ENCODE results near the gene CFAP210. TPM values are rescaled to one million over a fixed set of nuclear protein-coding genes. Genes with fewer than 3 reads are reported as not detected.
"Not testable (repeated sequence)": the region's sequence is repeated elsewhere in the genome, so short reads cannot be mapped to it uniquely, and the experiment has no call there.

The CFAP210 gene
- total RNA-seq, 4 donors from 2014 or later = not detected

DNA sequence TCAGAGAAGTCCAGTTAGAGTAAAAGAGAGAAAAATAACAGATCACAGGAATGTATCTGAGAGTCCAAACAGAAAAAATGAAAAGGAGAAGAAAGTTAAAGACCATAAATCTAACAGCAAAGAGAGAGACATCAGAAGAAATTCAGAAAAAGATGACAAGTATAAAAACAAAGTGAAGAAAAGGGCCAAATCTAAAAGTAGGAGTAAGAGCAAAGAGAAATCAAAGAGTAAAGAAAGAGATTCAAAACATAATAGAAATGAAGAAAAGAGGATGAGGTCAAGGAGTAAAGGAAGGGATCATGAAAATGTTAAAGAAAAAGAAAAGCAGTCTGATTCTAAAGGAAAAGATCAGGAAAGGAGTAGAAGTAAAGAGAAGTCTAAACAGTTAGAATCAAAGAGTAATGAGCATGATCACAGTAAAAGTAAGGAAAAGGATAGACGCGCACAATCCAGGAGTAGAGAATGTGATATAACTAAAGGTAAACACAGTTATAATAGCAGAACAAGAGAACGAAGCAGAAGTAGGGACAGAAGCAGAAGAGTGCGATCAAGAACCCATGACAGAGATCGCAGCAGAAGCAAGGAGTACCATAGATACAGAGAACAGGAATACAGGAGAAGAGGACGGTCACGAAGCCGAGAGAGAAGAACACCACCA, 57.6 kb downstream of the CFAP210 start:
- no peaks in the 10 kb centered on the region for H3K27me3 ChIP-seq
- H3K27ac ChIP-seq = no peak overlapping the region
- H3K4me1 ChIP-seq = no peaks in the 10 kb centered on the region
- DNase-seq = no peak
- peaks cover 0 to 72% (median 0%) of the 10 kb centered on the region in 3 donors for H3K36me3 ChIP-seq
- H3K4me3 ChIP-seq = no peak overlapping the region
- TF ChIP-seq, protein P1, sequence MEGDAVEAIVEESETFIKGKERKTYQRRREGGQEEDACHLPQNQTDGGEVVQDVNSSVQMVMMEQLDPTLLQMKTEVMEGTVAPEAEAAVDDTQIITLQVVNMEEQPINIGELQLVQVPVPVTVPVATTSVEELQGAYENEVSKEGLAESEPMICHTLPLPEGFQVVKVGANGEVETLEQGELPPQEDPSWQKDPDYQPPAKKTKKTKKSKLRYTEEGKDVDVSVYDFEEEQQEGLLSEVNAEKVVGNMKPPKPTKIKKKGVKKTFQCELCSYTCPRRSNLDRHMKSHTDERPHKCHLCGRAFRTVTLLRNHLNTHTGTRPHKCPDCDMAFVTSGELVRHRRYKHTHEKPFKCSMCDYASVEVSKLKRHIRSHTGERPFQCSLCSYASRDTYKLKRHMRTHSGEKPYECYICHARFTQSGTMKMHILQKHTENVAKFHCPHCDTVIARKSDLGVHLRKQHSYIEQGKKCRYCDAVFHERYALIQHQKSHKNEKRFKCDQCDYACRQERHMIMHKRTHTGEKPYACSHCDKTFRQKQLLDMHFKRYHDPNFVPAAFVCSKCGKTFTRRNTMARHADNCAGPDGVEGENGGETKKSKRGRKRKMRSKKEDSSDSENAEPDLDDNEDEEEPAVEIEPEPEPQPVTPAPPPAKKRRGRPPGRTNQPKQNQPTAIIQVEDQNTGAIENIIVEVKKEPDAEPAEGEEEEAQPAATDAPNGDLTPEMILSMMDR (IDR thresholded peaks at IDR 0.05) = no peak
- TF ChIP-seq POLR2A (IDR thresholded peaks at IDR 0.05) = no peak
- H3K9me3 ChIP-seq = no peaks in the 10 kb centered on the region

DNA sequence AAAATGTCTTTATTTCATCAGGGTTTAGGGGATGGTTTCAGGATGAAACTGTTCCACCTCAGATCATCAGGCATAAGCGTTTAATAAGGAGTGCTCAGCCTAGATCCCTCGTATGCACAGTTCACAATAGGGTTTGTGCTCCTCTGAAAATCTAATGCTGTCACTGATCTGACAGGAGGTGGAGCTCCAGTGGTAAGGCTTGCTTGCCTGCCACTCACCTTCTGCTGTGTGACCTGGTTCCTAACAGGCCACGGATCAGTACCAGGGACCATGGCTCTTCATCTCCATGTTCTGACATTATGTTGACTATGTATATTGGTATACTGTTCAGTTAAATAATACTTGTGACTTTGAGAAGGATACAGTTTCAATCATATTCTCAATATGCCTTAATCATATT, 68.4 kb downstream of the CFAP210 start:
- Histone ChIP-seq H3K36me3 (peaks cover 0 to 52% (median 3%) of the 10 kb centered on the region in 3 donors), H3K4me3 (no peak overlapping the region), H3K9me3 (no peaks in the 10 kb centered on the region), H3K4me1 (no peaks in the 10 kb centered on the region), H3K27me3 (no peaks in the 10 kb centered on the region), H3K27ac (no peak overlapping the region)
- no peak for TF ChIP-seq POLR2A (IDR thresholded peaks at IDR 0.05)
- TF ChIP-seq, protein P1 (IDR thresholded peaks at IDR 0.05) = no peak
- DNase-seq = no peak

DNA sequence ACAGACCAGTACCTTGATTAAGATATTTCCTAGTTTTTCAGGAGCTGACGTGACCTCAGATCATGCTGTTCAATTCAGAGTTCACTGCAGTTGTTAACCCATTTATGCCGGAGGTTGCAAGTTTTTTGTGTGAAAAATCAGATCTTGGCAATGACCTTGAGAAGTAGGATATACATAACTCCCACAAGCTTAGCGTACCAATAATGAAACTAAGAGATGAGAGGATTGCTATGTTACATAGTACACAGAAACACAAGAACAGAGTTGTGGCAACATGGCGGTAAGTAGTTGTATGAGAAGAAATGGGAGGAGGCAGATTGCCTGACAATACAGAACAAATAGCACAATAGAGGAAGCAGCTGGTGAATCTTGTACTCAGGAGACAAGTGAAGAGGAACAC, 71.0 kb downstream of the CFAP210 start:
- Histone ChIP-seq H3K4me3 (no peak overlapping the region), H3K27ac (no peak overlapping the region), H3K36me3 (peaks cover 0 to 54% (median 3%) of the 10 kb centered on the region in 3 donors), H3K9me3 (no peaks in the 10 kb centered on the region), H3K27me3 (no peaks in the 10 kb centered on the region), H3K4me1 (no peaks in the 10 kb centered on the region)
- DNase-seq = no peak
- TF ChIP-seq, protein P1 (IDR thresholded peaks at IDR 0.05) = no peak
- TF ChIP-seq POLR2A (IDR thresholded peaks at IDR 0.05) = no peak

DNA sequence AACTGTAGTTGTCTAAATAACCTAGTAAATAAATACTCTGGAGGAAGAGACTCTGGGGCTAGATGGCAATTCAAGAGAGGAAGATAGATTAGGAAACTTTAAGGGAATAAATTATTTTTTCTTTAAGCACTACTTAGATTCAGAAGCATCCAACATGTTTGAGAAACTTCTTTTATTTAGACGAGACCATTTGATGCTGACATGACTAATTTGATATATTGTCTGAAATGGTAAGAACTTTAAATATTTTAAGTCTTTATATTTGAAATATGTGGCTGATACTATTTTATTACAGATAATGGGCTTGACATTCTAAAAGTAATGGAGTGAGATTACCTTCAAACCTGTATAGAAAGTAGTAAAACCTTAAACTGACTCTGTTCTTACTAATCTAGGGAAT, 73.7 kb downstream of the CFAP210 start:
- no peaks in the 10 kb centered on the region for H3K4me1 ChIP-seq
- DNase-seq = no peak
- H3K9me3 ChIP-seq = no peaks in the 10 kb centered on the region
- no peak for TF ChIP-seq POLR2A (IDR thresholded peaks at IDR 0.05)
- TF ChIP-seq, protein P1 (IDR thresholded peaks at IDR 0.05) = no peak
- peaks cover 0 to 70% (median 0%) of the 10 kb centered on the region in 3 donors for H3K36me3 ChIP-seq
- no peak overlapping the region for H3K4me3 ChIP-seq
- no peaks in the 10 kb centered on the region for H3K27me3 ChIP-seq
- H3K27ac ChIP-seq = no peak overlapping the region

DNA sequence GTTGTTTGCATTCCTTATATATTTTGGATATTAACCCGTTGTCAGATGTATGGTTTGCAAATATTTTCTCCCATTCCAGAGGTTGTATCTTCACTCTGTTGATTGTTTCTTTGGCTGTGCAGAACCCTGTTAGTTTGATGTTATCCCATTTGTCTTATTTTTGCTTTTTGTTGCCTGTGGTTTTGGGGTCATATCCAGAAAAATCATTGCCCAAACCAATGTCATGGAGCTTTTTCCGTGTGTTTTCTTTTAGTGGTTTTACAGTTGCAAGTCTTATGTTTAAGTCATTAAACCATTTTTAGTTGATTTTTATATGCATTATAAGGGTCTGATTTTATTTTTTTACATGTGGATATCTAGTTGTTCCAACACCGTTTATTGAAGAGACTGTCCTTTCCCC, 74.3 kb downstream of the CFAP210 start:
- Histone ChIP-seq H3K27me3 (no peaks in the 10 kb centered on the region), H3K27ac (no peak overlapping the region), H3K9me3 (no peaks in the 10 kb centered on the region), H3K4me3 (no peak overlapping the region), H3K4me1 (no peaks in the 10 kb centered on the region), H3K36me3 (peaks cover 0 to 75% (median 0%) of the 10 kb centered on the region in 3 donors)
- no peak for DNase-seq
- TF ChIP-seq, protein P1 (IDR thresholded peaks at IDR 0.05) = no peak
- TF ChIP-seq POLR2A (IDR thresholded peaks at IDR 0.05) = no peak

DNA sequence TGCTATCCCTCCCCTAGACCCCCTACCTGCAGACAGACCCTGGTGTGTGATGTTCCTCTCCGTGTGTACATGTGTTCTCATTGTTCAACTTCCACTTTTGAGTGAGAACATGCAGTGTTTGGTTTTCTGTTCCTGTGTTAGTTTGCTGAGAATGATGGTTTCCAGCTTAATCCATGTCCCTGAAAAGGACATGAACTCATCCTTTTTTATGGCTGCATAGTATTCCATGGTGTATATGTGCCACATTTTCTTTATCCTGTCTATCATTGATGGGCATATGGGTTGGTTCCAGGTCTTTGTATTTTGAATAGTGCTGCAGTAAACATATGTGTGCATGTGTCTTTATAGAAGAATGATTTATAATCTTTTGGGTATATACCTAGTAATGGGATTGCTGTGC, 78.2 kb downstream of the CFAP210 start:
- H3K4me3 ChIP-seq, DNase-seq, H3K27ac ChIP-seq, H3K27me3 ChIP-seq, H3K4me1 ChIP-seq, H3K9me3 ChIP-seq: not testable (repeated sequence)
- peaks cover 0 to 80% (median 0%) of the 10 kb centered on the region in 3 donors for H3K36me3 ChIP-seq
